Esophagus squamous epithelium (tissue), 4 donors: ENCODE data around the gene STXBP3.

Source experiments
- CTCF ChIP-seq, 6 experiments: fragments of 450-650 bp in 4 of 6; fragments of 200-600 bp in 2 of 6; sonication (generic) in 2 of 6; IDR thresholded peaks; one replicate each; pipeline ENCODE4 v1.5.1; 2016 to 2019; ENCODE audit warnings: antibody characterized with exemption in 6 of 6, mild to moderate bottlenecking in 4 of 6, moderate library complexity in 4 of 6
- POLR2A ChIP-seq, 4 donors: fragments of 450-650 bp; IDR thresholded peaks; one replicate each; pipeline ENCODE4 v1.6.1; 2017; ENCODE audit warnings: antibody characterized with exemption in 4 of 4, mild to moderate bottlenecking in 4 of 4, moderate library complexity in 3 of 4

GRCh38 chr1:108828074-108828961 lies 81.8 kb downstream of the STXBP3 start:
- TF ChIP-seq CTCF (IDR thresholded peaks at IDR 0.05) (peak; percentile 50 to 88 (median 77)), POLR2A (IDR thresholded peaks at IDR 0.05) (no peak)
